IPS-NIHi11 (cell line): ENCODE data around the gene RUSC2.
A peak's percentile ranks its signal among the peaks of the same experiment; 100 is the strongest.
"Not testable (repeated sequence)": the region's sequence is repeated elsewhere in the genome, so short reads cannot be mapped to it uniquely, and the experiment has no call there.

ENCODE experiments used
- DNase-seq: peaks from one replicate; pipeline ENCODE4 v3.0.0; 2012; ENCODE audit warnings: mixed read lengths, low spot score

RUSC2 gene

GRCh38 chr9:35490910-35491465 is 1.1 kb downstream of the RUSC2 start:
- no peak for DNase-seq

GRCh38 chr9:35493119-35493518 is 3.2 kb downstream of the RUSC2 start:
- not testable (repeated sequence) for DNase-seq

- no peak for DNase-seq
These were observed 6.1 kb downstream of the RUSC2 start for GRCh38 chr9:35495984-35496383.

DNA sequence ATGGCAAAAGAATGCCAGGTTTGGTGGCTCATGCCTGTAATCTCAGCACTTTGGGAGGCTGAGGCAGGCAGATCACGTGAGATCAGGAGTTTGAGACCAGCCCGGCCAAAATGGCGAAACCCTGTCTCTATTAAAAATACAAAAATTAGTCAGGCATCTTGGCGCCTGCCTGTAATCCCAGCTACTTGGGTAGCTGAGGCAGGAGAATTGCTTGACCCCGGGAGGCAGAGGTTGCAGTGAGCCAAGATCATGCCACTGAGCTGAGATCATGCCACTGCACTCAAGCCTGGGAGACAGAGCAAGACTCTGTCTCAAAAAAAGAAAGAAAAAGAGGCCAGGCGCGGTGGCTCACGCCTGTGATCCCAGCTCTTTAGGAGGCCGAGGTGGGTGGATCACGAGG is 8.3 kb downstream of the RUSC2 start:
- DNase-seq = not testable (repeated sequence)

- DNase-seq = no peak
These were observed 9.3 kb downstream of the RUSC2 start for GRCh38 chr9:35499029-35499700.

DNA sequence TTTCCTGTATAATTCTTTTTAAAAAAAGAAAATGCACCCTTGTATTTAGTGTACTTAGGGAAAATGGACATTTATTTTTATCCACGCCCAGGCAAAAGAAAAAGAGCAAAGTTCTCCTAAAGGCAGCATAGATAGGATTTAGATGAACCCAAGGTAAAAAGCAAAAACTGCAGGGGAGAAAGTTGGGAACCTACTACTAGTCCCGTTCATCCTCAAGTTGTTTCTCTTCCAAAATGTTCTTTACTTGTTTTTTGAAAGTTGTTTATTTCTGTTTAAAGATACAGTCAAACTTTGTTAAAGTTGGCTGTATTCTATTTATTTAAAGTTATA is 9.8 kb downstream of the RUSC2 start:
- no peak for DNase-seq

DNA sequence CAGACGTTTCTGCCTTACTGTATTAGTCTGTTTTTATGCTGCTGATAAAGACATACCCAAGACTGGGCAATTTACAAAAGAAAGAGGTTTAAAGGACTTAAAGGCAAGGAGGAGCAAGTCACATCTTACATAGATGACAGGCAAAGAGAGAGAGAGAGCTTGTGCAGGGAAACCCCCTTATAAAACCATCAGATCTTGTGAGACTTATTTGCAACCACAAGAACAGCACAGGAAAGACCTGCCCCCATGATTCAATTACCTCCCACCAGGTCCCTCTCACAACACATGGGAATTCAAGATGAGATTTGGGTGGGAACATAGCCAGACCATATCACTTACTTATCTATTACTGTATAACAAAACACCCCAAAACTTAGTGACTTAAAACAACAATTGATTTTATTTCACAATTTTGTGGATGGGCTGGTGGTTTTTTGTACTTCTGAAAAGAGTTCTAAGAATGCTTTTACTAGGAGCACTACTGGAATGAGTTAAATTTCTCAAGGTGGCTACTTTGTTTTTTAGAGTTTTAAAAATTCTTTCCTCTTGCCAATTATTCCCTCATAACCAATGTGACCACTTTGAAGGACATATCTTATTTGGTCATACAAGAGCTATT is 10.3 kb downstream of the RUSC2 start:
- DNase-seq = no peak

GRCh38 chr9:35501946-35502345 is 12.0 kb downstream of the RUSC2 start:
- DNase-seq = no peak

- DNase-seq = no peak
These were observed 16.4 kb downstream of the RUSC2 start for GRCh38 chr9:35506359-35506758.

- DNase-seq = no peak
These were observed 18.2 kb downstream of the RUSC2 start for GRCh38 chr9:35508069-35508468.

GRCh38 chr9:35510383-35510753 is 20.5 kb downstream of the RUSC2 start:
- no peak for DNase-seq

- DNase-seq = peak; percentile 24
These were observed 21.0 kb downstream of the RUSC2 start for GRCh38 chr9:35510754-35511428.

GRCh38 chr9:35511453-35511852 is 21.5 kb downstream of the RUSC2 start:
- no peak for DNase-seq

DNA sequence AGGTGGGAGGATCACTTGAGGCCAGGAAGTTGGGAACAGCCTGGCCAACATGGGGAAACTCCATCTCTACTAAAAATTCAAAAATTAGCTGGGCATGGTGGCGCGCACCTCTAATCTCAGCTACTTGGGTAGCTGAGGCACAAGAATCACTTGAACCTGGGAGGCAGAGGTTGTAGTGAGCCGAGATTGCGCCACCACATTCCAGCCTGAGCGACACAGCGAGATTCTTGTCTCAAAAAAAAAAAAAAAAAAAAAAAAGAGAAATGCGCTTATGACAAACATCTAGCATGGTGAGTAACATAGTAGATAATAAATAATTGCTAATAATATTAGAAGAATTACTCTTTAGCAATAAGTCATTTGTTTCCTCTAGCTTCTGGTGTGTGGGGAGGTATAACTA is 25.9 kb downstream of the RUSC2 start:
- DNase-seq = no peak

- DNase-seq = no peak
These were observed 26.6 kb downstream of the RUSC2 start for GRCh38 chr9:35516479-35516878.

GRCh38 chr9:35517131-35517530 is 27.2 kb downstream of the RUSC2 start:
- no peak for DNase-seq

GRCh38 chr9:35517552-35518224 is 27.8 kb downstream of the RUSC2 start:
- DNase-seq = no peak

GRCh38 chr9:35518225-35518821 is 28.4 kb downstream of the RUSC2 start:
- peak; percentile 78 for DNase-seq

- DNase-seq = no peak
These were observed 29.2 kb downstream of the RUSC2 start for GRCh38 chr9:35518981-35519679.

- DNase-seq = no peak
These were observed 29.9 kb downstream of the RUSC2 start for GRCh38 chr9:35519692-35520363.

- no peak for DNase-seq
These were observed 30.4 kb downstream of the RUSC2 start for GRCh38 chr9:35520364-35520710.
